ENCODE results near the gene CIAO3. TPM values are rescaled to one million over a fixed set of nuclear protein-coding genes. Genes with fewer than 3 reads are reported as not detected.
"Not testable (repeated sequence)": the region's sequence is repeated elsewhere in the genome, so short reads cannot be mapped to it uniquely, and the experiment has no call there.

CIAO3 gene
- total and polyA plus RNA-seq, 12 donors = 18.7 to 62.9 (median 26.1) TPM

DNA sequence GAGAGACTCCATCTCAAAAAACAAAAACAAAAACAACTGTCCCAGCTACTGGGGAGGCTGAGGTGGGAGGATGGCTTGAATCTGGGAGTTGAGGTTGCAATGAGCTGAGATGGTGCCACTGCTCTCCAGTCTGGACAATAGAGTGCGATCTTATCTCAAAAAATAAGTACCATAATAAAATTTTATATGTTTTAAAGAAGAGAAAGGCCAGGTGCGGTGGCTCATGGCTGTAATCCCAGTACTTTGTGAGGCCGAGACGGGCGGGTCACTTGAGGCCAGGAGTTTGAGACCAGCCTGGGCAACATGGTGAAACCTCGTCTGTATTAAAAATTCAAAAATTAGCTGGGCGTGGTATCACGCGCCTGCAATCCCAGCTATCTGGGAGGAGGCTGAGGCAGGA, 36.0 kb upstream of the CIAO3 start:
- ATAC-seq (no peak), DNase-seq (no peak)
- Histone ChIP-seq H3K27me3 (peaks cover 0 to 48% (median 29%) of the 10 kb centered on the region in 7 donors), H3K4me3 (no peak overlapping the region), H3K9me3 (no peaks in the 10 kb centered on the region), H3K4me1 (no peaks in the 10 kb centered on the region), H3K36me3 (no peaks in the 10 kb centered on the region), H3K27ac (no peak overlapping the region)
- intact Hi-C loops (cut with DNase I) = no loop called here
- TF ChIP-seq, protein P1, sequence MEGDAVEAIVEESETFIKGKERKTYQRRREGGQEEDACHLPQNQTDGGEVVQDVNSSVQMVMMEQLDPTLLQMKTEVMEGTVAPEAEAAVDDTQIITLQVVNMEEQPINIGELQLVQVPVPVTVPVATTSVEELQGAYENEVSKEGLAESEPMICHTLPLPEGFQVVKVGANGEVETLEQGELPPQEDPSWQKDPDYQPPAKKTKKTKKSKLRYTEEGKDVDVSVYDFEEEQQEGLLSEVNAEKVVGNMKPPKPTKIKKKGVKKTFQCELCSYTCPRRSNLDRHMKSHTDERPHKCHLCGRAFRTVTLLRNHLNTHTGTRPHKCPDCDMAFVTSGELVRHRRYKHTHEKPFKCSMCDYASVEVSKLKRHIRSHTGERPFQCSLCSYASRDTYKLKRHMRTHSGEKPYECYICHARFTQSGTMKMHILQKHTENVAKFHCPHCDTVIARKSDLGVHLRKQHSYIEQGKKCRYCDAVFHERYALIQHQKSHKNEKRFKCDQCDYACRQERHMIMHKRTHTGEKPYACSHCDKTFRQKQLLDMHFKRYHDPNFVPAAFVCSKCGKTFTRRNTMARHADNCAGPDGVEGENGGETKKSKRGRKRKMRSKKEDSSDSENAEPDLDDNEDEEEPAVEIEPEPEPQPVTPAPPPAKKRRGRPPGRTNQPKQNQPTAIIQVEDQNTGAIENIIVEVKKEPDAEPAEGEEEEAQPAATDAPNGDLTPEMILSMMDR (IDR thresholded peaks at IDR 0.05) = no peak
- WGBS, 2 donors = 91 to 94% methylated on average over 9 of the region's 9 CpGs

DNA sequence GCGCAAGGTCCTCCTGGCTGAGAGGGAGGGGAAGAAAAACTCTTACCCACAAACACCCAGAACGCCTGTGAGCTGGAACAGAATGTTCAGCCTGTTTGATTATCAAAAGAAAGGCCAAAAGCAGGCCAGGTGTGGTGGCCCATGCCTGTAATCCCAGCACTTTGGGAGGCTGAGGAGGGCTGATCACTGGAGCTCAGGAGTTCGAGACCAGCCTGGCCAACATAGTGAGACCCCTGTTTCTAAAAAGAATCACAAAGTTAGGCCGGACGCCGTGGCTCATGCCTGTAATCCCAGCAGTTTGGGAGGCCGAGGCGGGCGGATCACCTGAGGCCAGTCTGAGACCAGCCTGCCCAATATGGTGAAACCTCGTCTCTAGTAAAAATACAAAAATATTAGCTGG, 35.5 kb upstream of the CIAO3 start:
- intact Hi-C loops (cut with DNase I); H3K9me3 ChIP-seq; H3K36me3 ChIP-seq; H3K4me1 ChIP-seq; H3K27ac ChIP-seq; DNase-seq; ATAC-seq; H3K4me3 ChIP-seq: not testable (repeated sequence)
- WGBS, 2 donors = 87 to 93% methylated on average over 9 to 10 of the region's 10 CpGs
- peaks cover 0 to 43% (median 25%) of the 10 kb centered on the region in 7 donors for H3K27me3 ChIP-seq

DNA sequence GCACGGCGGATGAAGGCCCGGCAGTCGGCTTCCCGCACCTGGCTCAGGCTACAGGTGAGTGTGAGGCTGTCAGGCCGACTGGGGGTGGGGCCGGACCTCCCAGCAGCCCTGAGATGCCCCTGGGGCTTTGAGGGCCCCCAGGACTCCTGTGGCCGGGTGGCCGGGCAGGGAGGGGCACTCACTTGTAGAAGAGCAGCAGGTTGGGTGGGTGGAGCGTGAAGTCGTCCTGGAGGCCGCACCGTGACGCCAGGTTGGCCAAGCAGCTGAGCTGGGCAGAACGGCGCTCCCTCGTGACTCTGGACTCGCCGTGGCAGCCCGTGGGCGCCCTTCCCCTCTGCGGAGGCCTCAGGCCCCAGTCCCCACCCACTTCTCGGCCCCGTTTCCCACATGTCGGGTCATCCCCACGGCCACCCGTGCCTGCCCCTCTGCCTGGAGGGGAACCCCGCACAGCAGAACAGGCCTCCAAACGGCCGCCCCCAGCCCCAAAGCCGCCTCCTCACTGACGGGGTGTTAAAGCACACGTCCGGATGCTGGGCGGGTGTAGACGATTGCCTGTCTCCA, 34.5 kb upstream of the CIAO3 start:
- ATAC-seq = no peak
- intact Hi-C loops (cut with DNase I) = no loop called here

DNA sequence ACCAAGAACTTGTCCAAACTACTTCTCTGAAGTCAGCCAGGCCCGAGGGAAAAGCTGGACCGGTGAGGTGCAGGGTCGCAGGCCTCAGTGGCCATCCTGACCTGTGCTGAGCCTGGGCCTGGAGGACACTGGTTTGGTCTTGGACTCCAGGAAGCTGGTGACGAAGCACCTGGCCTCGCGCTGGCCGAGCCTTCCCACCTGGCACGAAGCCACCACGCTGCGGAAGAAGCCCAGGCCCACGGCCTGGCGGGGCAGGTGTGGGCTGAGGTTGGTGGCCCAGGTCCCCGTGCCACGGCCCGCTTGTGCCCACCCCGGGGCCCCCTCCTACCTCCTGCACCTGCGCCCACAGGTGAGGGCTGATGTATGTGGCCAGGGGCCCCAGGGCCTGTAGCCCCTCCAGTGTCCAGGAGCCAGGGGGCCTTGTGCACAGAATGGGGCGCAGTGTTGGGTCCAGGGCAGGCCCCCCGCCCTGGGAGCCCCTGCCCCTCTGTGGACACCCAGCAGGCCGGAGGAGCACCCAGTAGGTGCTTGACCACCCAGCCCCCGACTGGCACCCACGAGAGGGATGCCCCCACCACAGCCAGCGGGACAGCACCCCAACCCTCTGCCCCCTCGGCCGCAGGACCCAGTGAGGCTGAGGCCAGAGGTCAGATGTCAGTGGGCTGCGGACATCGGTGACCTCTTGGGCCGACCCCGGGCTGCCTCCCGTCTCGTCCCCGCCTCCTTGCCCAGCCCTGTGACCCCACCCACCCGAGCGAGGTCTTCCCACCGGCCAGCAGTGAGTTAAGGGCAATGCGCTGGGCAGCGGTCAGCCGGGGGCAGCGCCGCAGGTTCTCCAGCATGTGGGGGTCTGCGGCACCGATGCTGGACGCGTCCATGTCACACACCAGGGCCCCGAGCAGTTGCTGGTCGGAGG, 33.5 kb upstream of the CIAO3 start:
- ATAC-seq (peak in 1 of 8 donors; percentile 18), DNase-seq (no peak)
- TF ChIP-seq, protein P1 (IDR thresholded peaks at IDR 0.05) = no peak
- intact Hi-C loops (cut with DNase I) = no loop called here
- Histone ChIP-seq H3K27ac (no peak overlapping the region), H3K4me1 (no peaks in the 10 kb centered on the region), H3K9me3 (no peaks in the 10 kb centered on the region), H3K4me3 (no peak overlapping the region), H3K27me3 (peaks cover 0 to 34% (median 15%) of the 10 kb centered on the region in 7 donors), H3K36me3 (no peaks in the 10 kb centered on the region)
- WGBS, 2 donors = 82 to 84% methylated on average over 46 of the region's 46 CpGs

More for the DNA sequence above, 34.5 kb upstream of the CIAO3 start:
- Histone ChIP-seq H3K4me1 (no peaks in the 10 kb centered on the region), H3K36me3 (no peaks in the 10 kb centered on the region), H3K27ac (no peak overlapping the region), H3K9me3 (no peaks in the 10 kb centered on the region), H3K4me3 (no peak overlapping the region), H3K27me3 (peaks cover 0 to 39% (median 20%) of the 10 kb centered on the region in 7 donors)
- no peak for DNase-seq
- 79% methylated on average over 33 to 36 of the region's 36 CpGs for WGBS, 2 donors
- TF ChIP-seq, protein P1 (IDR thresholded peaks at IDR 0.05) = no peak
